ENCODE results near the gene BTRC.

BTRC gene

GRCh38 chr10:101550965-101551364 lies 197.0 kb downstream of the BTRC start:
- no peak for DNase-seq

- no peak for DNase-seq
Observed at GRCh38 chr10:101552442-101552841, 198.5 kb downstream of the BTRC start.

- DNase-seq: no peak
Observed at GRCh38 chr10:101557541-101557940, 203.6 kb downstream of the BTRC start.

GRCh38 chr10:101558204-101558603 lies 204.2 kb downstream of the BTRC start:
- DNase-seq: no peak

GRCh38 chr10:101558671-101559595 lies 205.0 kb downstream of the BTRC start:
- no peak for DNase-seq

GRCh38 chr10:101559596-101560297 lies 205.8 kb downstream of the BTRC start:
- no peak for DNase-seq

- DNase-seq: no peak
Observed at GRCh38 chr10:101560298-101561067, 206.5 kb downstream of the BTRC start.

- DNase-seq: no peak
Observed at GRCh38 chr10:101561068-101561915, 207.3 kb downstream of the BTRC start.

- DNase-seq: no peak
Observed at GRCh38 chr10:101562231-101562630, 208.3 kb downstream of the BTRC start.

GRCh38 chr10:101563007-101563406 lies 209.0 kb downstream of the BTRC start:
- no peak for DNase-seq

- DNase-seq: no peak
Observed at GRCh38 chr10:101563497-101564040, 209.6 kb downstream of the BTRC start.

GRCh38 chr10:101564490-101564991 lies 210.6 kb downstream of the BTRC start:
- no peak for DNase-seq

GRCh38 chr10:101565370-101565900 lies 211.5 kb downstream of the BTRC start:
- DNase-seq: no peak

GRCh38 chr10:101565936-101566332 lies 212.0 kb downstream of the BTRC start:
- no peak for DNase-seq

GRCh38 chr10:101566333-101567164 lies 212.6 kb downstream of the BTRC start:
- DNase-seq: no peak

GRCh38 chr10:101567165-101568006 lies 213.4 kb downstream of the BTRC start:
- no peak for DNase-seq

- DNase-seq: no peak
Observed at GRCh38 chr10:101568054-101568745, 214.2 kb downstream of the BTRC start.

GRCh38 chr10:101569323-101569621 lies 215.3 kb downstream of the BTRC start:
- DNase-seq: no peak
